Caki2 (cell line): ENCODE measurements around the gene ANKUB1. TPM values are rescaled to one million over a fixed set of nuclear protein-coding genes. Genes with fewer than 3 reads are reported as not detected.
A peak's percentile ranks its signal among the peaks of the same experiment; 100 is the strongest.

Source experiments
- DNase-seq: peaks from one replicate; pipeline ENCODE4 v3.0.0-alpha.2; 2015; ENCODE audit warnings: low read depth
- in situ Hi-C: cut with HindIII; loops from 2 replicates; pipeline ENCODE4 v1.10.0; 2016; ENCODE audit warnings: low sequenced_read_pairs, low pct_unique_long_range_greater_than_20kb, mixed read lengths
- total RNA-seq: library from RNA; depleted of rRNA; stranded (reverse); fragments of >200 nt; shearing (Covaris generic); gene quantifications from 2 replicates; pipeline ENCODE4 v1.2.3, GENCODE V29; 2014; ENCODE audit warnings: low replicate concordance

Gene ANKUB1
- total RNA-seq, 1 experiment from 2014 or later, result not detected

DNA sequence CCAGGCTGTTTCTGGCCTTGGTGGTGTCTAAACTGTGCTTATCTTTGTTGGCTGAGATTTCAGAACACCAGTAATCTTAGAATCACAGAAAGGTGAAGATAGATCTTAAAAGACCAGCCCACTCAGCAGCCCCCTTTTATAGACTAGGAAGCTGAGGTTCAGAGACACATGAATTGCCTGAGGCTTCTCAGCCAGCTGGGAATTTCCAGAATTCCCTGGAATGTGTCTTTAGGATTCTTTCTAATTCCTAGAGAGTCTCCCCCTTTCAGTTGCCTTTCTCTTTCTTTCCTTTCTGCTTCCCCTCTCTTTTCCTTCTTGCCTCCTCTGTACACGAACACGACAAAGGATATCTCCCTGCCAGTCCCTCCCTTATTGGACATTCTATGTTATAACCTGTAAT is 19.5 kb downstream of the ANKUB1 start:
- no peak for DNase-seq
- in situ Hi-C loops, result no loop called here

DNA sequence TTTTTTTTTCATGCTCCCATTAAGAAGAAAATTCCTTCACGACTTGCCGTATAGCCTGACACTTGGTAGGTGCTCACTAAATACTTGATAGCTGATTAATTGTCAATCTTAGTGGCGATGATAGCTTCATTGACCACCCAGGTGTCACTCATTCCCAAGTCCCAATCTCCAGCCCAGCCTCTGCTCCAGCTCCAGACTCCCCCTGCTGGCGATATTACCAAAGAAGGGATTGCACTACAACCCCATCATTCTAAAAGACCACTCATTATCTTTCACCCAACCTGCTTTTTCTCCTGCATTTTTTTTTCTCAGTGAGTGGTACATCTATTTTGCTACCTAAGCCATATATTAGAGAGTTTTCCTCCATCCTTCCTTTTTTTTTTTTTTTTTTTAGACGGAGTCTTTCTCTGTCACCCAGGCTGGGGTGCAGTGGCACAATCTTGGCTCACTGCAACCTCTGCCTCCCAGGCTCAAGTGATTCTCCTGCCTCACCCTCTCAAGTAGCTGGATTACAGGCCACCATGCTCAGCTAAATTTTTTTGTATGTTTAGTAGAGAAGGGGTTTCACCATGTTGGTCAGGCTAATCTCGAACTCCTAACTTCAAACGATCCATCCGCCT is 20.6 kb downstream of the ANKUB1 start:
- in situ Hi-C loops, result no loop called here
- peak; percentile 29 for DNase-seq

DNA sequence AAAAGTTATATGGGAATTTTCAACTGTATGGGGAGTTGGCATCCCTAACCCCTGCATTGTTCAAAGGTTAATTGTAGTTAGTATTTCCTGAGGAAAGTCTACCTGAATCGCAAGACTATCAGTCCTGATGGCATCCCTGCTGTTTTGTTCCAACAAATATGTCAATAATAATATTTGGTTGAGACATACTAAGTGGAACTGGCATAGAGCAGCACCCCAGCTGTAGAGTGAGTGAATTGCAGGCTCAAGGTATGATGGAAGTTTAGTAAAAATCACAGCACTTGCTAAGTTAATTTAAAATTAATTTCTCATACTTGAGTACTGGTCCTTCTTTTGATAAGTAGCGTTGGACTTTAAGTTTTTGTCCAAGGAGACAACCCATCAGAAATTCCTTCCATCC is 22.1 kb downstream of the ANKUB1 start:
- in situ Hi-C loops, result no loop called here
- DNase-seq, result no peak

DNA sequence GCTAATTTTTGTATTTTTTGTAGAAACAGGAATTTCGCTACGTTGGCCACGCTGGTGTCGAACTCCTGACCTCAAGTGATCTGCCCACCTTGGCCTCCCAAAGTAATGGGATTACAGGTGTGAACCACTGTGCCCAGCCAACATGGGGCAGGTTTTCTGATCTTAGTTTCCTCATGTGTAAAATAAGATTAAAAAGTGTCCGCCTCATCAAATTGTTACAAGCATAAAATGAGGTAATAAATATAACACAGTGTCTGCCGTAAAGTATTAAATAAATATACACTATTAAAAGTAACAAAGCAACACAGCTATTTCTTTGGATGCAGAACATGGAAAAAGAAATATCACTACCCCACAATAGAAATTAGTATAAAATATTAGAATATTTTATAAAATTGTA is 23.6 kb downstream of the ANKUB1 start:
- in situ Hi-C loops, result no loop called here
- no peak for DNase-seq

DNA sequence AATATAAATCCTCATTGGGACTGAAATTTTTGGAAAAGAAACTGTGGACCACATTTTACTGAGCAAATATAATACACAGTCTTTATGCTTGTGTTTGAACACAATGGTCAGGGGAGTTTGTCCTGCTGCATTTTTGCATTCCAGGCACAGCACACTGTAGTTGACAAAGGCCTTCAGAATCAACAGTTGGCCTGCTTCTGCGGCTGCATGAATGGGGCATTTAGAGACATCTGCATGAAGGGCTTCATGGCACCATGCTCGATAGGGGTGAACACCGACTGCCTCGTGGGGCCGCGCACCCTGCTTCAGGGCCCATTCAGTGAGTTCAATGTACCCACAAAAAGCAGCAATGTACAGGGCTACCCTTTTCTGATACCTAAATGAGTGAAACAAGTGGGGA is 24.6 kb downstream of the ANKUB1 start:
- in situ Hi-C loops, result no loop called here
- no peak for DNase-seq

DNA sequence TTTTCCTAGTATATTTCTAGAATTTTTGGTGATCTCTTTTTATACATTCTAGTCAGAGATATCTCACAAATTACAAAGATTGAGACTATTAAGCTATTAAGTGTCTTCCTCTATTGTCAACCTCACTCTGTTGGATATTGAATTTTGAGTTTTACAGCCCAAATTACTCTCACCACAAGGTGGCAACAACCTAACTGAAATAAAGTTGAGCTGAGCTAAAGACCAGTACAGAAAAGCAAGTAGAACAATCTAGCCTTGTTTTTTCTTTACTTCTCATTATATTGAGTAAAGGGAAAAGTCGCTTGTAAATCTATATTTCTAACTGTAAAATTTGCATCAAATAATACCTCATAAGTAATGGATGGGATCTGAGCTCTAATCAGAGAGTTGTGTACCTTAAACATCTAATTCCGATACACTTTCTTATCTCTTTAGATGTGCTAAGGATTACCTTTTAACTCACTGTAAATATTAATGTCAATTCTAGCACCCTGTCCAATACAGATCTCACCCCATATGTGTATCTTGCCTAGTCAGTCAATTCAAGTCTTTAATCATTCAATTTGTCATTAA is 26.5 kb downstream of the ANKUB1 start:
- in situ Hi-C loops, result no loop called here
- DNase-seq, result peak; percentile 47

DNA sequence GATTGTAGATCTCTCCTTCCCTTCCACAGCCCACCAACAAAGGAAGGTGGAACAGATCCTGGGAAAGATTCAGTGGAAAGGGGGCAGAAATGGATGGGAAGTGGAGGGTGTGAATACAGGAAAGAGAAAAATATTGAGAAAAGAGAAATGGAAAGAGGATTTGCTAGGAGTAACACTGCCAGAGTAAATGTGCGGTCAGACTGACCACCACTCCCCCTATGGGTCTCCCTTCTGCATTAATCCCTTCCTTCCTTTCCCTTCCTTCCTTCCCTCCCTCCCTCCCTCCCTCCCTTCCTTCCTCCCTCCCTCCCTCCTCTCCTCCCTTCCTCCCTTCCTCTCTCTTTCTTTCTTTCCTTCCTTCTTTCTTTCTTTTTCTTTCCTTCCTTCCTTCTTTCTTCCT is 28.1 kb downstream of the ANKUB1 start:
- no peak for DNase-seq
- in situ Hi-C loops, result no loop called here

DNA sequence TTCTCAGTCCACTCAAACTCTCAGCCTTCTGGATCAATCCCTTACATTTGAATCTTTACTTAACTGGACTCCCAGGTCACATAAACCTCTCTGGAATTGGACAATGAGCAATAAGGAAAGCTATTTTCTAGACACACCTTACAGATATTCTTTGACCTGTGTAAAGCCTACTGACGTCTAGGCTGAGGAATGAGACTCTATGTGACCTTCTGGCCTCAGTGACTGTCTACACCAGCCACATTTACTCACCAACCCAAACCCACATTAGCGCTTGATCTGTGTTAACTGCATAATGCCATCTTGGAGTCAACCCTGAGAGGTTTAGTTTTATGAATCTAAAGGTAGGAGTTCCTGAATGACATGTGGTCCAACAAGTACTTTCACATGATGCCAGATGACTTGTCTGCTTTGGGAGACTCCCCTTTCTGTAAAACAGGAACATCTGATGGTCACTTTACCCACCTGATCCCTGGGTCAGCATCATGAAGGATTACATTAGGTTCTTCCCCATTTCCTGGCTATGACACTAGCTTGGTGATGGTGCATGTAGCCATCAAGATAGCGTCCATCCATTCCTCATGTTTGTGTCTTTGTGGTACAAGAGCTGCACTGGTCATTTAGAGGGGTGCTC is 28.7 kb downstream of the ANKUB1 start:
- in situ Hi-C loops, result no loop called here
- DNase-seq, result no peak

DNA sequence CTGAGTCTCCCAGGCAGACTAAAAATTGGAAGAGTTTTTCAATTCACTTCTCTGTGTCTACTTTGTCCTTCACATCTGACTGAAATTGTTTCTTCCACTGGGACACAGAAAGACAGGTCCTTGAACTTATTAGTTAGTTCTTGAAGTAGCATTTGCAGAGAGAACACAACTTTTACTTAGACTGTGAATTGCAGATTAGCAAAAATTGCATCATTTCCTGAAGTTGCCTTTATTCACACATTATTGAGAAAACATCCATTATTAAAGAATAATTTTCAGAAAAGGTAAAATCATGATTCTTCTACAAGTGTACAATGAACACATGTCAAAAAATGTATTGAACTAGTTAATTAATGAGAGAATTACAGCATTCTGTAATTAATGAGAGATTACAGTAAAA is 38.6 kb downstream of the ANKUB1 start:
- in situ Hi-C loops, result no loop called here
- no peak for DNase-seq

DNA sequence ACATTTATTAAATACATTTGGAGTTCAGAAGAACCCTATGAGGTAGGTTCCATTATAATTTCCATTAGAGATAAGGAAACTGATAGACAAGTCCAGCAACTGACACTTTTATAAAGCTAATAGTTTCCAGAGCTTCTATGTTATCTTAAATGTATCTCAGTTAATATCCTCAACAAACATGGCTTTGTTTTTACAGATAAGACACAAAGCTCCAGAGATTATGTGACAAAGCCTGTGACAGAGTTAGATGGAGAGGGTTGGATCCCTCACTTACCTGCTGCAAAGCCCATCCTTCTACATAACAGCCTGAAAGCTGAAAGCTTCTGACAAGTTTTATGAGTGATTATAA is 39.6 kb downstream of the ANKUB1 start:
- no peak for DNase-seq
- in situ Hi-C loops, result no loop called here

DNA sequence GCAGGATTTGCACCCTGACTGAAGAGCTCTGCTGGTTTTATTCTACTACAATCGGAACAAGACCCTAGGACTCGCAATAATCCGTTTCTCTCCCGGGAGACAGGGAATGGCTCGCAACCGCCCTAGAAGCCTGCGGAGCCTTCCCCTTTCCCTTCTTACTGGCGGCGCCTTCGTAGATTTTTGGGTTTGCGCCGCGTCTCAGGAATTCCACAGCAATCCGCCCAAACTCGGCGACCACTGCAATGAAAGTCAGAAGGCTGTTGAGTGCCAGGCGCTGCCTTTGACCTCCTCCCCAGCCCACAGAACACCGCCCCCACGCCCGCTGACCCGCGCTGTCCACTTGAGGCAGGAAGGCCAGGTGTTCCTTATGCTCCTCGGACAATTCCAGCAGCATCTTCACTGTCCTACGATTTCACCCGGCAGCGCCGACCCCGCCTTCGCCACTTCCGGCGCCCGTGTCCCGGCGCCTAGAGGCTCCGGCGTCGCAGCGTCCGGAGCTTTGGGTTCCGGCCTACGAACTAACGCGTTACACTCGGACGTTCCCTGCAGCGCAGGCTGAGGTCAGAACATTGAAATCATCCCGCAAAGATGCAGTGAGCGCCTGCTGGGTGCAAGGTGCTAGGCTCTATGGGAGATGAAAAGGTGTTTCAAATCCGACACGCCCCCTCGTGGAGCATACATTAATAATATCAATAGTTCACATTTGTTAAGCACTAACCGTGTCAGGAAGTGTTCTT is 40.1 kb downstream of the ANKUB1 start, which contains the start of gene COMMD2:
COMMD2 (minus strand) TSS at position 439 of the 737 bp plus-strand sequence; CDS start at position 394, 45 bp downstream.
- in situ Hi-C loops, result no loop called here
- peak; percentile 83 for DNase-seq

DNA sequence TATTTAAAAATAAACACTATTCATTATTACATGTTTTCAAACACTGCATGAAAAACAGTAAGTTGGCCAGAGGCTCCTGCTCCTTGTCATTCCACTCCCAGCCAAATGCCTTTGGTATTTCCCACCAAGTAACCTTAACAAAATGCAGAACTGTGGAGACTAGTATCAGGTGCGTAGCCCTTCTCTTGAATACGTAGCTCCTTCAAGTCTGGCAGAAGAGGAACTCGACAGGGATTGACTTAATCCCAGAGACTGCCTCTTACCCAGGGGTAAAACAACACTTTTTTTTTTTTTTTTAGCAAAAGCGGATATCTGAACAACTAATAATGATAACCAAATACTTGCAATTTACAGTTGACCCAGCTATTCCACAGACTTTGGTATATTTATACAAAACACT is 40.8 kb downstream of the ANKUB1 start:
- in situ Hi-C loops, result no loop called here

DNA sequence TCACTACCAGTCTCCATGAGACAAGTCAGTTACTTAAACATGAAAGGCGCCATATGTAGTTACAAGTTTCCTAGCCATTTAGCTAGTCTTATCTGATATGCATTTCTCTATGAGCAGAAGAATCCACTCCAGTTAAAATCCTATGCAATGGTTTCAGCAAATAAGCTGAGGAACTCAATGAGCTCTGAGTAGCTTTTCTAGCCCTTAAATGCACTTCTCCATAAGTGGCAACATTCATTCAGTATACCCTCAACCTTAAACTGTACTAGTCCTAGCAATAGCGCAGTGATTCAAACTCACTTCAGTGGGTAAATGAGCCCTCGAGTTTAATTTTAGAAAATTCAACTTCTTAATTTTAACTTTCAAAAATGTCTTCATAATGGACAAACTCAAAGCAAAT is 47.7 kb downstream of the ANKUB1 start:
- in situ Hi-C loops, result no loop called here
- no peak for DNase-seq

More for the DNA sequence above, 40.8 kb downstream of the ANKUB1 start:
- no peak for DNase-seq

DNA sequence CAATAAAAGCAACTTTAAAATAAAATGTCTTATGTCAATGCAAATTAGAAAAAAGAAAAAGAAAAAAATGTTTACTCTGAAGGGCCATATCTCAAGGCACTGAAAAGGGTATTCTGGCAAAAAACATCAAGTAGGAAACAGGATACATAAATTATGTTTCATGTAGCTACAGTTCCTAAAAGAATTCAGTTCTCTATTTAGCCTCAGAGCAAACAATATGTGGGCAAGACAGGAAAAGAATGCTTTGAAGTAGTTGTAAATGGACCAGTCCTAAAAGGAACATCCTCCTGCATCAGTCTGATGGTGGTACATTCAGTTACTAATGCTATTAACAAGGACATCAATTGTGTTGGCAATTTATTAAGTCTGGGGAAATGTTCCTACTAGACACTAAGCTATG is 48.2 kb downstream of the ANKUB1 start:
- in situ Hi-C loops, result no loop called here

DNA sequence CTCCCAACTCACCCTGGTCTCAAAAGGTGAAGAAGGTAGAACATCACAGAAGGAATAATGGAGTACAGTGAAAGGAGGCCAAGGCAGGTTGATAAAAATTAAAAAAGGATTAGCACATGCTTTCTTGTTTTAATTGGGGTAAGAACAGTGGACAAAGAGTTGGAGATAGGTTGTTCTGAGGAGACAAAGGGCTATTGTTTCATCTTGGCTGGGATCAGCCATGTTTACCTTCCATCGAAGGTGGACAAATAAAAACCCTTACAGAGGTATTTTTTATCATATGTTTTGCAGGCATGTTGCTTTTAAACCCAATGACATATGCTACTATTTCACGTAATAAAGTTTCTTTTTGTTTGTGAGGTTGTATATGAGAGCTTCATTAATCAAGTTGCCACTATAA is 53.0 kb downstream of the ANKUB1 start:
- no peak for DNase-seq
- in situ Hi-C loops, result no loop called here

More for the DNA sequence above, 48.2 kb downstream of the ANKUB1 start:
- no peak for DNase-seq

DNA sequence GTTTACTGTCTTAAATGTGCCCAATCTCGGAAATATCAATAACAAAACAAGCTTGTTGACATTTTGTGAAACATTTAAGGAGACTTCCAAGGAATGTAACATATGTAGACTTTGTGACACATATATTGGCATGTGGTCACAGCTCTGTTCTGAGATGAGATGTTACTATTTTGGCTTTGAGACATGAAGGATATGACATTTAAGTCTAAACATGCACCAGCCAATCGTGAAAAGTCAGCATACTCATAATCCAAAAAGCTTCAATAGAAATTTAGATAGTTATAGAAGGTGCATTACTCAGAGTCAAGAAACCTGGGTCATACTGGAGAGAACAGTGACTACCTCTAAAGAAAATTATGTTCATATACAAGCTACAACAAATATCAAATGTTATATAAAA is 53.5 kb downstream of the ANKUB1 start:
- DNase-seq, result no peak
- in situ Hi-C loops, result no loop called here

DNA sequence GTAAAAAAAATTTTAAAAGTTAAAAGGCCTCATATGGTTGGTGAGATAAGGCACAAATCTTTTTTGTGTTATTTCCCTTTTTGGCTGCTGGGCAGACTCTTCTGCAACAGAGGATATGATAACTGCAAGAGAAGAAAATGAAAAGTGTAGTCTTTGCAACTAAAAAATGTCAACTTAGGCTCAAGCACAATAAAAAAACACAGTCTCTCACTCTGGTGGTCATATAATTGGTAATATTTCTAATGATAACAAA is 55.5 kb downstream of the ANKUB1 start:
- in situ Hi-C loops, result no loop called here
- DNase-seq, result no peak

DNA sequence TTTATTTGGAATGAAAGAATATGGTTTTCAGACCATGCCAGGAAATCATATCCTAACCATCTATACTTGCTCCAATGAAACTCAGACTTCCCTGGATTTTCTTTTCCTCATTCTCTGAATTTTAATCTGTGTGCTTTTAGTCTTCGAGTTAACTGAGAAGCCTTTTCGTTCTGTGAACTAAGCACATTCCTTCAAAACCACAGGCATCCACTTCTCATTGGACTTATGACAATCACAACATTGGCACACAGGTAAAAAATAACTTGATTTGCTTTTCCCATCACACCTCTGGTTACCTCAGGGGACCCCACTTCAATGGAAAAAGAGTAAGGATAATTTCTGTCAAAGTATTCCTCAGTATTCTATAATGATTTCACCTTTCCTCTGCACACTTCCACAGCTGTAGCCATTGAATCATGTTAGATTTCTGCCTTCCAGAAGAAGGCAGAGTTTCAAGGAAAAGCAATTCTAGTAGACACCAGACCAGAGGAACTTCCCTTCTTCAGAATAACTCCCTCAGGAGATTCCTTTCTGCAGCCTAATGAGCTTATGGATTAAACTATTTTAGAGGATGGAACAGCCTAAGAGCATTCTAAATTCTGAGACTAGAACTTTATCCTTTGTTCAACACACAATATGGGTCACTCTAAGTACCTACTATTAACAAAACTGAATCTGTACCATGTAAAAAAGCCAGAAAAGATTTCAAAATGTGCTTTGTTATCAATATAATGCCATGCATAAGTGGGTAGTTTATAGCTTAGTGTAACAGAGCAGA is 56.0 kb downstream of the ANKUB1 start:
- in situ Hi-C loops, result no loop called here
- DNase-seq, result peak; percentile 83

DNA sequence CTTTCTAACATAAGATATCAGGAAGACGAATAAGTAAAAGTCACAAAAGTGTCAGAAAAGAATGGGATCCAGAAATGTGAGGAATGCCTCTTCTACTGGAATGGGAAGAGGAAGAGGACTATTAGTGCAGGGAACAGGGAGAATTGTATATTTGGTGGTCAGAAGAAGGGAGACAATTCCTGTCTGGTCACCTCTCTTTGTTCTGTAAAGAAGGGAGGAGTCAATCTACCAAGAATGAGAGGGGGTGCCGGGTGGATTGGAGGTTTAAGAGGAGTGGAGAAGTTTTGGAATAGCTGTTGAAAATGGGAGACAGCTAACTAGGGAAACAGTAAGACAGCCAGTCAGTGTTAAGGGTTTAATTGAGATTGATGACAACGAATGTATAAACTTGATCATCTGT is 60.1 kb downstream of the ANKUB1 start:
- DNase-seq, result no peak
- in situ Hi-C loops, result no loop called here
